ENCODE measurements around the gene LEF1.

Gene LEF1

DNA sequence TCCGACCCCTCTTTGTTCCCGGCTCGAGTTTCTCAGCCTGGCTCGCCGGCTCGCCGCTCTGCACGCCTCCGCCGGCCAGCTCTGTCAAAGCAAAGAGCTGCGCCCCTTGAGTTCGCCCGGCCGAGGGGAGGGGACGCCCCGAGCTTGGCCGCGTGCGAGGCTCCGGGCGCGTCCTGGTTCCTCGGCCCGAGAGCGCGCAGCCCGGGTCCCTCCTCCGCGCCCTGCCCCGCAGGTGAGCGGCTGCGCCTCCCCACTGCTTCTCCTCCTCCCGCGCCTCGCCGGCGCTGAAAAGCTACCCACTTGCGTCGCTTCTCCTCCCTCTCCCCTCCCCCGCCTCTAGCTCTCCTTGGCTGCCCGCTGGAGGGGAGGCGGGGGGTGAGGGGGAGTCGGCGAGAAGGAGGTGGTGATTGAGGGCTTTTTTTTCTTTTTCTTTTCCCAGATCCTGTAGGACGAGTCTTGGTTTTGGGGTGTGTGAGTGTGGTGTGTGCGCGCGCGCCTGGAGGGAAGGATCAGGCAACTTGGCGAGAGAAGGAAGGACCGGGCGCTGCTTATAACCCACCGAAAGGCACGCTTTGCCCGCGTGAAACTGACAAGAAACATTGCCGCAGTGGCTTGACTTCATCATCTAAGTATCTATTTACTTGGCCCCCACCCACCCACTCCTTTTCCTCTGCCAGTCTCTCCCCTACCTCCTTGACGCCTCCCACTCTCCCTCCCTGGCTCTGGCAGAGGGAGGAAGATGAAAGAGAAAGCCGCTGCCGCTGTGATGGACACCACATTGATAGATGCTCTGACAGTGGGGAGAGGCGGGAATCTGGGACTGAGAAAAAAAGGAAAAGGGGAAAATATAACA is at the start of gene LEF1:
LEF1 (minus strand) TSS at position 262 of the 853 bp plus-strand sequence. CDS start 1,165 bp downstream, outside the sequence.
- Histone ChIP-seq H3K27me3 (ENCODE audit: insufficient read depth, poor library complexity, severe bottlenecking) (peaks cover 99% of the 10 kb centered on the region), H3K9me3 (ENCODE audit: severe bottlenecking) (no peaks in the 10 kb centered on the region), H3K27ac (ENCODE audit: poor library complexity, severe bottlenecking) (no peak within 1 kb of the TSS), H3K36me3 (ENCODE audit: low read depth) (no peaks in the 10 kb centered on the region), H3K4me3 (ENCODE audit: severe bottlenecking) (peak within 1 kb of the TSS; percentile 27), H3K4me1 (ENCODE audit: insufficient read depth, poor library complexity, severe bottlenecking) (no peaks in the 10 kb centered on the region)
- DNase-seq (ENCODE audit: low spot score) = no peak
- ATAC-seq (ENCODE audit: low read depth) = peak; percentile 59
- TF ChIP-seq, protein P1, sequence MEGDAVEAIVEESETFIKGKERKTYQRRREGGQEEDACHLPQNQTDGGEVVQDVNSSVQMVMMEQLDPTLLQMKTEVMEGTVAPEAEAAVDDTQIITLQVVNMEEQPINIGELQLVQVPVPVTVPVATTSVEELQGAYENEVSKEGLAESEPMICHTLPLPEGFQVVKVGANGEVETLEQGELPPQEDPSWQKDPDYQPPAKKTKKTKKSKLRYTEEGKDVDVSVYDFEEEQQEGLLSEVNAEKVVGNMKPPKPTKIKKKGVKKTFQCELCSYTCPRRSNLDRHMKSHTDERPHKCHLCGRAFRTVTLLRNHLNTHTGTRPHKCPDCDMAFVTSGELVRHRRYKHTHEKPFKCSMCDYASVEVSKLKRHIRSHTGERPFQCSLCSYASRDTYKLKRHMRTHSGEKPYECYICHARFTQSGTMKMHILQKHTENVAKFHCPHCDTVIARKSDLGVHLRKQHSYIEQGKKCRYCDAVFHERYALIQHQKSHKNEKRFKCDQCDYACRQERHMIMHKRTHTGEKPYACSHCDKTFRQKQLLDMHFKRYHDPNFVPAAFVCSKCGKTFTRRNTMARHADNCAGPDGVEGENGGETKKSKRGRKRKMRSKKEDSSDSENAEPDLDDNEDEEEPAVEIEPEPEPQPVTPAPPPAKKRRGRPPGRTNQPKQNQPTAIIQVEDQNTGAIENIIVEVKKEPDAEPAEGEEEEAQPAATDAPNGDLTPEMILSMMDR (IDR thresholded peaks at IDR 0.05; ENCODE audit: poor library complexity, severe bottlenecking) = no peak

- Histone ChIP-seq H3K4me3 (ENCODE audit: severe bottlenecking) (no peak overlapping the region), H3K4me1 (ENCODE audit: insufficient read depth, poor library complexity, severe bottlenecking) (no peaks in the 10 kb centered on the region), H3K9me3 (ENCODE audit: severe bottlenecking) (no peaks in the 10 kb centered on the region), H3K27me3 (ENCODE audit: insufficient read depth, poor library complexity, severe bottlenecking) (no peaks in the 10 kb centered on the region), H3K27ac (ENCODE audit: poor library complexity, severe bottlenecking) (no peak overlapping the region), H3K36me3 (ENCODE audit: low read depth) (no peaks in the 10 kb centered on the region)
- TF ChIP-seq, protein P1 (IDR thresholded peaks at IDR 0.05; ENCODE audit: poor library complexity, severe bottlenecking) = no peak
- DNase-seq (ENCODE audit: low spot score) (no peak), ATAC-seq (ENCODE audit: low read depth) (no peak)
Measured at GRCh38 chr4:108216510-108216909, 47.8 kb upstream of the LEF1 start.

- Histone ChIP-seq H3K4me1 (ENCODE audit: insufficient read depth, poor library complexity, severe bottlenecking) (no peaks in the 10 kb centered on the region), H3K36me3 (ENCODE audit: low read depth) (no peaks in the 10 kb centered on the region), H3K27ac (ENCODE audit: poor library complexity, severe bottlenecking) (no peak overlapping the region), H3K9me3 (ENCODE audit: severe bottlenecking) (no peaks in the 10 kb centered on the region), H3K4me3 (ENCODE audit: severe bottlenecking) (no peak overlapping the region), H3K27me3 (ENCODE audit: insufficient read depth, poor library complexity, severe bottlenecking) (no peaks in the 10 kb centered on the region)
- no peak for ATAC-seq (ENCODE audit: low read depth)
- TF ChIP-seq, protein P1 (IDR thresholded peaks at IDR 0.05; ENCODE audit: poor library complexity, severe bottlenecking) = no peak
- no peak for DNase-seq (ENCODE audit: low spot score)
Measured at GRCh38 chr4:108215055-108215454, 46.3 kb upstream of the LEF1 start.

- Histone ChIP-seq H3K27ac (ENCODE audit: poor library complexity, severe bottlenecking) (no peak overlapping the region), H3K4me3 (ENCODE audit: severe bottlenecking) (no peak overlapping the region), H3K36me3 (ENCODE audit: low read depth) (no peaks in the 10 kb centered on the region), H3K27me3 (ENCODE audit: insufficient read depth, poor library complexity, severe bottlenecking) (no peaks in the 10 kb centered on the region), H3K4me1 (ENCODE audit: insufficient read depth, poor library complexity, severe bottlenecking) (no peaks in the 10 kb centered on the region), H3K9me3 (ENCODE audit: severe bottlenecking) (no peaks in the 10 kb centered on the region)
- TF ChIP-seq, protein P1 (IDR thresholded peaks at IDR 0.05; ENCODE audit: poor library complexity, severe bottlenecking) = no peak
- no peak for DNase-seq (ENCODE audit: low spot score)
- no peak for ATAC-seq (ENCODE audit: low read depth)
Measured at GRCh38 chr4:108213723-108214122, 45.0 kb upstream of the LEF1 start.

DNA sequence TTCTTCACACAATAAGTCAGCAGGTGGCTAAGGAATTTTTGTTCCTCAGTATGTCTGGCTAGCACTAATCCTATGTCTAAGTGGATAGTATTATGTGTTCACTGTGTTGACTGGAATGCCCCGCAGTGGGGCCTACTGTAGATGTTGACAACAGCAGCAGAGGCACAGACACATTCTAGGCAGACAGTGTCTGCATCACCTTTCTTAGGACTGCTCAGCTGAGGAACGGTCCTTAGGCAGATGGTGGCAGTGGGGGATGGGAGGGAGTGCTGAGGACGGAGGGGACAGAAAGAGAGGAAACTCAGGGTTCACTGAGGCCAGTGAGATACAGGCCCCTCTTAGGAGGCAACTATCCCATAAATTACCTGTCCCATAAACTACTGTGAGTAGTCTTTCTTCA is 44.6 kb upstream of the LEF1 start:
- no peaks in the 10 kb centered on the region for H3K4me1 ChIP-seq (ENCODE audit: insufficient read depth, poor library complexity, severe bottlenecking)
- H3K4me3 ChIP-seq (ENCODE audit: severe bottlenecking) = no peak overlapping the region
- H3K27me3 ChIP-seq (ENCODE audit: insufficient read depth, poor library complexity, severe bottlenecking) = no peaks in the 10 kb centered on the region
- H3K36me3 ChIP-seq (ENCODE audit: low read depth) = no peaks in the 10 kb centered on the region
- TF ChIP-seq, protein P1 (IDR thresholded peaks at IDR 0.05; ENCODE audit: poor library complexity, severe bottlenecking) = no peak
- DNase-seq (ENCODE audit: low spot score) (no peak), ATAC-seq (ENCODE audit: low read depth) (no peak)
- no peaks in the 10 kb centered on the region for H3K9me3 ChIP-seq (ENCODE audit: severe bottlenecking)
- H3K27ac ChIP-seq (ENCODE audit: poor library complexity, severe bottlenecking) = no peak overlapping the region

All from RWPE2 (cell line).